Measurements from ENCODE around the gene KRTAP4-5.
"Not testable (repeated sequence)": the region's sequence is repeated elsewhere in the genome, so short reads cannot be mapped to it uniquely, and the experiment has no call there.

KRTAP4-5 gene

DNA sequence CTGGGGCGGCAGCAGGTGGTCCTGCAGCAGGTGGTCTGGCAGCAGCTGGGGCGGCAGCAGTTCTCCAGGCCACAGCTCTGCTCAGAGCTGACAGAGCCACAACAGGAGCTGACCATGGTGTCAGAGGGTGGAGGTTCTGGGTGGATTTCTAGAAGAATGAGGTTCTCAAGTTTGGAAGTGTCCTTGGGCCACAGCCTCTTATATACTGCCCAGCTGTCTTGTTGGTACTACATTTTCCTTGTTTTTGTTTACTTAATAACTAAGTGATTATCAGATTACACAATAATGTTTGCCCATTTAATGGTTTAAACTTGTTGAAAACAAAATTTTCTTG, at the start of gene KRTAP4-5:
Gene KRTAP4-5, minus strand, starts transcription at position 174 of the 334 bp plus-strand sequence. Its CDS starts 58 bp downstream, at position 116.
- no peak for DNase-seq (ENCODE audit: low read depth, low spot score)

- DNase-seq (ENCODE audit: low read depth, low spot score) = no peak
Observed at GRCh38 chr17:41196068-41196467, 46.4 kb upstream of the KRTAP4-5 start.

DNA sequence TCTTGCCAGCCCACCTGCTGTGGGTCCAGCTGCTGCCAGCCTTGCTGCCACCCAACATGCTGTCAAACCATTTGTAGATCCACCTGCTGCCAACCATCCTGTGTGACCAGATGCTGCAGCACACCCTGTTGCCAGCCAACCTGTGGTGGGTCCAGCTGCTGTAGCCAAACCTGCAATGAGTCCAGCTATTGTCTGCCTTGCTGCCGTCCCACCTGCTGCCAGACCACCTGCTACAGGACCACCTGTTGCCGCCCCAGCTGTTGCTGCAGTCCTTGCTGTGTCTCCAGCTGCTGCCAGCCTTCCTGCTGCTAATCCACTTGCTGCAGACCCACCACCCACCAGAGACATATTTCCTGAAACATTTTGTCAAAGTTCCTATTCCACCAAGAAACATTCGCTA, 40.7 kb upstream of the KRTAP4-5 start:
- DNase-seq (ENCODE audit: low read depth, low spot score) = no peak

DNA sequence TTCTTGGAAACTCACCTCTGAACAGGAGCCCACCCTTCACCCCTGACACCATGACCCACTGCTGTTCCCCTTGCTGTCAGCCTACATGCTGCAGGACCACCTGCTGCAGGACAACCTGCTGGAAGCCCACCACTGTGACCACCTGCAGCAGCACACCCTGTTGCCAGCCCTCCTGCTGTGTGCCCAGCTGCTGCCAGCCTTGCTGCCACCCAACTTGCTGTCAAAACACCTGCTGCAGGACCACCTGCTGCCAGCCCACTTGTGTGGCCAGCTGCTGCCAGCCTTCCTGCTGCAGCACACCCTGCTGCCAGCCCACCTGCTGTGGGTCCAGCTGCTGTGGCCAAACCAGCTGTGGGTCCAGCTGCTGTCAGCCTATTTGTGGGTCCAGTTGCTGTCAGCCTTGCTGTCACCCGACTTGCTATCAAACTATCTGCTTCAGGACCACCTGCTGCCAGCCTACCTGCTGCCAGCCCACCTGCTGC, 40.3 kb upstream of the KRTAP4-5 start, which contains the start of gene KRTAP9-1:
Gene KRTAP9-1, plus strand, starts transcription at position 51 of the 482 bp plus-strand sequence. Its CDS starts 0 bp downstream, at position 51.
- DNase-seq (ENCODE audit: low read depth, low spot score) = not testable (repeated sequence)

DNA sequence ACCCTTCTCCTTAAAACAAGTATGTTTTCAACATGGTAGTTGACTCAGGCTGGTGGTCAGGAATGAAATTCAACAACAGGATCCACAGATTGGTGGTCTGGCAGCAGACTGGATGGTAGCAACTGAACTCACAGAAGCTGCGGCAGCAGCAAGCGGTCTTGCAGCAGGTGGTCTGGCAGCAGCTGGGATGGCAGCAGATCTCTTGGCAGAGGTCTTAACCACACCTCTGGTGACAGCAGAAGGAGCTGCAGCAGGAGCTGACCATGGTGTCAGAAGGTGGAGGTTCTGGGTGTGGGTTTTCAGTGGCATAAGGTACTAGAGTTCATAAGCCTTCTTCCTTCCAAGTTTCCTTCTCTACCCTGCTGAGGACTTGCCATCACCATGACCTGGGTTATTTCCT, 37.2 kb upstream of the KRTAP4-5 start:
- DNase-seq (ENCODE audit: low read depth, low spot score) = no peak

DNA sequence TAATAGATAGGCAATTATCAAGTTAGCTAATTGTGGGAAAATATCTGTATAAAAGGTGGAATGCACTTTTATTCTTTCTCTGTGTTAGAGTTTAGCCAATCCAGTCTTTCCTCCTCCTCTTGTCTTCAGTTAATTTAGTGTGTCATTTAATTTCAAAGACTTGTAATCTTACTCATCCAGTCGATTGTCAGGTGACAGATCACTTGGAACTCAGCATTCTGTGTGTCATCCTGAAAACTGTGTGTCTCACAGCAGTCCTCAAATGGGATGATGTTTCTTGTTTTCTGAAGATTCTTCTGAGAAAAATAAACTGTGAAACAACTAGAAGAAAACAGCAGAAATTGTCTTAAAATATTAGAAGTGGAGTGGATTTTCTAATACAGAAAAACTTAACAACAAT, 35.4 kb upstream of the KRTAP4-5 start:
- DNase-seq (ENCODE audit: low read depth, low spot score) = no peak

GRCh38 chr17:41184480-41184961, 34.9 kb upstream of the KRTAP4-5 start, which contains the start of gene KRTAP4-1:
Gene KRTAP4-1 (minus strand): TSS chr17:41184911. CDS start chr17:41184854, 57 bp downstream.
- DNase-seq (ENCODE audit: low read depth, low spot score) = no peak

GRCh38 chr17:41178843-41179616, 29.4 kb upstream of the KRTAP4-5 start:
- no peak for DNase-seq (ENCODE audit: low read depth, low spot score)

DNA sequence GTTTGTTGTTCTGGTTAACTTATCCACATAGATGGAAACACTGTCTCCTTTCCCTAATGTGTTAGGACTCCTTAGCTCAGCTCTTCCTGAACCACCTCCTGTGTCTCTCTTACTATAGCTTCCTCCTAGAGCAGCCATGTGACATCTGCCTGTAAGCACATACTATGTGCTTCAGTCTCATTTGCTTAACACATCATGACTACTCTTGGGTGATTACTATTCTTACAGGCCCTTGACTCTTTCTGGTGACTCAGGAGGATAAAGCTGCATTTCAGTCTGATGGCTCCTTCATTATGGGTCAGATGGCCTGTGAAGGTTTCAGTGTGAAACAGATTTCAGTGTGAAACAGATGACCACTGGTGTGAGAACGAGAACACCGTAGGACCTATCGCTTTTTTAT, 28.7 kb upstream of the KRTAP4-5 start:
- no peak for DNase-seq (ENCODE audit: low read depth, low spot score)

DNA sequence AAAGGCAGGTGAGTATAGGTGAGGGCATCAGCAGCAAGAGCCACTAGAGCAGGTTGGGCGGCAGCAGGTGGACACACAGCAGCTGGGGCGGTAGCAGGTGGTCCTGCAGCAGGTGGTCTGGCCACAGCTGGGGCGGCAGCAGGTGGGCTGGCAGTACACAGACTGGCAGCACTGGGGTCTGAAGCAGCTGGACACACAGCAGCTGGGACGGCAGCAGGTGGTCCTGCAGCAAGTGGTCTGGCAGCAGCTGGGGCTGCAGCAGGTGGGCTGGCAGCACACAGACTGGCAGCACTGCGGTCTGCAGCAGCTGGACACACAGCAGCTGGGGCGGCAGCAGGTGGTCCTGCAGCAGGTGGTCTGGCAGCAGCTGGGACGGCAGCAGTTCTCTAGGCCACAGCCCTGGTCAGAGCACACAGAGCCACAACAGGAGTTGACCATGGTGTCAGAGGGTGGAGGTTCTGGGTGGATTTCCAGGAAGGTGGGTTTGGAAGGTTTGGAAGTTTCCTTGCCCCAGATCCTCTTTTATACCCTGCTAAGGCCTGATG, 28.2 kb upstream of the KRTAP4-5 start, which contains the start of gene KRTAP4-2:
Gene KRTAP4-2, minus strand, starts transcription at position 495 of the 545 bp plus-strand sequence. Its CDS starts 57 bp downstream, at position 438.
- DNase-seq (ENCODE audit: low read depth, low spot score) = no peak

- DNase-seq (ENCODE audit: low read depth, low spot score) = no peak
Observed at GRCh38 chr17:41176744-41177387, 27.2 kb upstream of the KRTAP4-5 start.

- no peak for DNase-seq (ENCODE audit: low read depth, low spot score)
Observed at GRCh38 chr17:41171886-41172285, 22.3 kb upstream of the KRTAP4-5 start.

- no peak for DNase-seq (ENCODE audit: low read depth, low spot score)
Observed at GRCh38 chr17:41168121-41168520, 18.5 kb upstream of the KRTAP4-5 start, which contains the start of gene KRTAP4-3. Gene KRTAP4-3 (minus strand): TSS chr17:41168221. CDS start chr17:41168172, 49 bp downstream.

DNA sequence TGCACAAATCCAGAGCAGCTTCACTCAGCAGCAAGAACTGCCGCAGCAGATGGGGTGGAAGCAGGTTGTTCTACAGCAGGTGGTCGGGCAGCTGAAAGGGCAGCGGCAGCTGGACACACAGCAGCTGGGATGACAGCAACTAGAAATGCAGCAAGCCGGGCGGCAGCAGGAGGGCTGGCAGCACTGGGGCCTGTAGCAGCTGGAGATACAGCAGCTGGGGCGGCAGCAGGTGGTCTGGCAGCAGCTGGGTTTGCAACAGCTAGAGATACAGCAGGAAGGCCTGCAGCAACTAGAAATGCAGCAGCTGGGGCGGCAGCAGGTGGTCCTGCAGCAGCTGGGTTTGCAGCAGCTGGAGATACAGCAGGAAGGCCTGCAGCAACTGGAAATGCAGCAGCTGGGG, 17.9 kb upstream of the KRTAP4-5 start:
- DNase-seq (ENCODE audit: low read depth, low spot score) = no peak

DNA sequence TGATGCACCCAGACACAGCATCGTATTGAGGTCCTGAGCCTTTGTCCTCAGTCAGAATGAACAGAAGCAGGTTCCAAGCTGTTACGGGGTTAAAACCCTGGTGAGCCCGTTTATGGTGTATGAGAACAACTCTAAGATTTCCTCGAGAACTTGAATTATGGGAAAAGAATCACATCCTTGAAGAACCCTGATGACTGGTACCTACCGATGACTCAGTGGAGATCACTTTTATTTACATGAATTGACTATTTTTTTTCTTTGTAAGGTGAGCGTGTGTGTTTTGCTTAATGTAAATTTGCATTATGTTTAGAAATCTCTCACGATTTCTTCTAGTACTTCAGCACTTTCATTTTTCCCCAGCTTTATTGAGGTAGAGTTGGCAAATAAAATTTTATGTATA, 14.2 kb upstream of the KRTAP4-5 start:
- no peak for DNase-seq (ENCODE audit: low read depth, low spot score)

- DNase-seq (ENCODE audit: low read depth, low spot score) = no peak
Observed at GRCh38 chr17:41160648-41161047, 11.0 kb upstream of the KRTAP4-5 start, which contains the start of gene KRTAP4-4. Gene KRTAP4-4 (minus strand): TSS chr17:41160748. CDS start chr17:41160691, 57 bp downstream.

DNA sequence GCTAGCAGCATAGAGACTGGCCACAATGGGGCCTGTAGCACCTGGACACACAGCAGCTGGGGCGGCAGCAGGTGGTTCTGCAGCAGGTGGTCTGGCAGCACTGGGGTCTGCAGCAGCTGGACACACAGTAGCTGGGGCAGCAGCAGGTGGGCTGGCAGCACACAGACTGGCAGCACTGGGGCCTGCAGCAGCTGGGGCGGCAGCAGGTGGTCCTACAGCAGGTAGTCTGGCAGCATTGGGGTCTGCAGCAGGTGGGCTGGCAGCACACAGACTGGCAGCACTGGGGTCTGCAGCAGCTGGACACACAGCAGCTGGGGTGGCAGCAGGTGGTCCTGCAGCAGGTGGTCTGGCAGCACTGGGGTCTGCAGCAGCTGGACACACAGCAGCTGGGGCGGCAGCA, 10.6 kb upstream of the KRTAP4-5 start:
- not testable (repeated sequence) for DNase-seq (ENCODE audit: low read depth, low spot score)

- DNase-seq (ENCODE audit: low read depth, low spot score) = no peak
Observed at GRCh38 chr17:41153856-41154255, 4.2 kb upstream of the KRTAP4-5 start.

DNA sequence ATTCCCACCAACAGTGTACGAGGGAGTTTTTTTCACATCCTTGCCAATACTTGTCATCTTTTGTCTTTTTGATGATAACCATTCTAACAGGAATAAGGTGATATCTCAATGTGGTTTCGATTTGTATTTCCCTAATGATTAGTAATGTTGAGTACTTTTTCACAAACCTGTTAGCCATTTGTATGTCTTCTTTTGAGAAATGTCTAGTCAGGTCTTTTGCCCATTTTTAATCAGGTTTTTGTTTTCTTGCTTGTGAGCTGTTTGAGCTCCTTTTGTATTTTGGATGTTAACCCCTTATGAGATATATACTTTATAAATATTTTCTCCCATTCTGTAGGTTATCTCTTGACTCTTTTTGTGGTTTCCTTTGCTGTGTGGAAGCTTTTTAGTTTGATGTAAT, 1.9 kb upstream of the KRTAP4-5 start:
- no peak for DNase-seq (ENCODE audit: low read depth, low spot score)

DNA sequence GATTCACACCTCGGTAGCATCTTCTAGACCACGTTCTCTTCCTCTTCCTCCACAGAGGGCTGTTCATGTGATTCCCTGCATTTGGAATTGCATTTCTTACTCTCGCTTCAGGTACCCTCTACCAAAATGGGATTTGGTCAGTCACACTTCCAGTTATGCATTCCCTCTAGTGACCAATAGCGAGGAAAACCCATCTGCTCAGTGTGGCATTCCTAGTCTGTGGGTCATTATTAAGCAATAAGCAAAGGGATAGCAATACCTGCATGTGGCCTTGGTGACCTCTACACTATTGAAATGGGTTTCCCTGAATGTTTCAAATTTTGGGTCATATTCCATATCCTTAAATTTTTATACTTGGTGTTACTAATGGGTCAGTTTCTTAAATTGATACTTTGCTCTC, 401 bp upstream of the KRTAP4-5 start:
- DNase-seq (ENCODE audit: low read depth, low spot score) = no peak

DNA sequence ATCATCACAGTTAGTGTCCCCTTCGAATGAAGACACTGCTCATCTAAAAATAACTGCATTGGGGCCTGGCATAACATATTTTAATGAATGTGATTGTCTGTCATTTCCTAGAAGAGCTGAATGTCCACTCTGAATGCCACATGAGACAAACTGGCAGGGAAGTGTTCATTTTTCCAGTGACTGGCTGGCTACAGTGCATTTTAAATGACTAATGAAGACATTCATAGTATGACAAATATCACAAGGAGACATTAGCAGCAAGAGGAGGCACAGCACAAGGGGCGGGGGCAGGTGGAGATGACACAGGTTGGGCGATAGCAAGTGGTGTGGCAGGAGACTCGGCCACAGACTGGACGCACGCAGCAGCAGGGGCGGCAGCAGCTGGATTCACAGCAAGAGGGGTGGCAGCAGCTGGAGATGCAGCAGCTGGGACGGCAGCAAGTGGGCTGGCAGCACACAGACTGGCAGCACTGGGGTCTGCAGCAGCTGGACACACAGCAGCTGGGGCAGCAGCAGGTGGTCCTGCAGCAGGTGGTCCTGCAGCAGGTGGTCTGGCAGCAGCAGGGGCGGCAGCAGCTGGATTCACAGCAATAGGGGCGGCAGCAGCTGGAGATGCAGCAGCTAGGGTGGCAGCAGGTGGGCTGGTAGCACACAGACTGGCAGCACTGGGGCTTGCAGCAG, 514 bp downstream of the KRTAP4-5 start:
- not testable (repeated sequence) for DNase-seq (ENCODE audit: low read depth, low spot score)
